Endothelial cell (in vitro differentiated cells): ENCODE data around the gene LY9. TPM values are rescaled to one million over a fixed set of nuclear protein-coding genes. Genes with fewer than 3 reads are reported as not detected.

Experiments
- DNase-seq: peaks from one replicate; pipeline ENCODE4 v3.0.0; 2021; ENCODE audit warnings: low spot score
- H3K27ac Mint-ChIP-seq: one replicate; pipeline ENCODE4 v1.8.0; 2021; ENCODE audit warnings: mixed read lengths, inconsistent platforms; ENCODE audit not compliant: unreplicated experiment
- H3K27me3 Mint-ChIP-seq: one replicate; pipeline ENCODE4 v1.8.0; 2021; ENCODE audit warnings: mild to moderate bottlenecking, moderate library complexity, mixed read lengths, inconsistent platforms; ENCODE audit not compliant: unreplicated experiment
- H3K36me3 Mint-ChIP-seq: one replicate; pipeline ENCODE4 v1.8.0; 2021; ENCODE audit warnings: mild to moderate bottlenecking, low read depth, mixed read lengths, inconsistent platforms; ENCODE audit not compliant: unreplicated experiment
- H3K4me1 Mint-ChIP-seq: one replicate; pipeline ENCODE4 v1.8.0; 2021; ENCODE audit warnings: mild to moderate bottlenecking, mixed read lengths, inconsistent platforms; ENCODE audit not compliant: unreplicated experiment
- H3K4me3 Mint-ChIP-seq: one replicate; pipeline ENCODE4 v1.8.0; 2021; ENCODE audit warnings: mild to moderate bottlenecking, mixed read lengths, inconsistent platforms; ENCODE audit not compliant: unreplicated experiment
- H3K9me3 Mint-ChIP-seq: one replicate; pipeline ENCODE4 v1.8.0; 2021; ENCODE audit warnings: mixed read lengths, inconsistent platforms; ENCODE audit not compliant: unreplicated experiment
- CTCF ChIP-seq: fragments of 200-600 bp; sonication (generic); IDR thresholded peaks from one replicate; pipeline ENCODE4 v1.5.0; 2021; ENCODE audit warnings: antibody characterized with exemption; ENCODE audit not compliant: unreplicated experiment
- total RNA-seq: library from RNA; stranded (reverse); fragmentation: NEBNext Ultra II Directional; extraction: Animal tissue kit (Norgen Biotek cat#: 25700); gene quantifications from one replicate; pipeline ENCODE4 v1.2.1, GENCODE V29; 2021; ENCODE audit not compliant: unreplicated experiment

The LY9 gene
- total RNA-seq, 1 donor from 2014 or later: not detected

- H3K4me3 Mint-ChIP-seq: no peak overlapping the region
Observed at GRCh38 chr1:160863061-160863773, 67.2 kb downstream of the LY9 start.

GRCh38 chr1:160863774-160864131 lies 67.8 kb downstream of the LY9 start:
- Mint-ChIP-seq H3K9me3 (no peaks in the 10 kb centered on the region), H3K36me3 (no peaks in the 10 kb centered on the region), H3K4me1 (peaks cover 21% of the 10 kb centered on the region), H3K27ac (no peak overlapping the region), H3K4me3 (no peak overlapping the region), H3K27me3 (peaks cover 2% of the 10 kb centered on the region)
- TF ChIP-seq CTCF: no peak
- DNase-seq: no peak

More at GRCh38 chr1:160863061-160863773, 67.2 kb downstream of the LY9 start:
- TF ChIP-seq CTCF: no peak
- peaks cover 21% of the 10 kb centered on the region for H3K4me1 Mint-ChIP-seq
- DNase-seq: no peak
- H3K36me3 Mint-ChIP-seq: no peaks in the 10 kb centered on the region
- no peaks in the 10 kb centered on the region for H3K9me3 Mint-ChIP-seq
- H3K27ac Mint-ChIP-seq: no peak overlapping the region
- peaks cover 2% of the 10 kb centered on the region for H3K27me3 Mint-ChIP-seq

- H3K4me1 Mint-ChIP-seq: peaks cover 21% of the 10 kb centered on the region
- no peaks in the 10 kb centered on the region for H3K36me3 Mint-ChIP-seq
- H3K27me3 Mint-ChIP-seq: peaks cover 2% of the 10 kb centered on the region
- DNase-seq: no peak
- no peaks in the 10 kb centered on the region for H3K9me3 Mint-ChIP-seq
- H3K27ac Mint-ChIP-seq: no peak overlapping the region
- no peak for TF ChIP-seq CTCF
- H3K4me3 Mint-ChIP-seq: no peak overlapping the region
Observed at GRCh38 chr1:160864173-160864572, 68.2 kb downstream of the LY9 start.

DNA sequence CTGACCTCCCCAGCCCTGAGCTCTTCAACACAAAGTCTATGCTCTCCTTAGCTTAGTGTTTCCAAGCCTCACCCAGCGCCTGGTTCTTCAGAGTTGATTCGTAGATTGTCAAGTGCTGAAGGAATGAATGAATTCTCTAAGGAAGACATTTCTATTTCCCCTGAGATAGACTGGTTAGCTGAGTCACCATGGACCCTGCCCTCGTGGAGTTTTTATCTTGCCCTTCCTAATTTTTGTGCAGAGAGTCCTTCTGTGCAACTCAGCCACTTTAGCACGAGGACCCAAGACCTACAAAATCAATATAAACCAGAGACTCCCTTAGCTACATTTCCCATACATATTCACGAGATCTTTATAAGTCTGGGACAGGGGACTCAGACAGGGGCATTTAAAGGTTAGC lies 69.4 kb downstream of the LY9 start:
- H3K27ac Mint-ChIP-seq: no peak overlapping the region
- H3K27me3 Mint-ChIP-seq: peaks cover 2% of the 10 kb centered on the region
- no peak overlapping the region for H3K4me3 Mint-ChIP-seq
- no peaks in the 10 kb centered on the region for H3K9me3 Mint-ChIP-seq
- DNase-seq: no peak
- H3K4me1 Mint-ChIP-seq: peaks cover 21% of the 10 kb centered on the region
- no peak for TF ChIP-seq CTCF
- no peaks in the 10 kb centered on the region for H3K36me3 Mint-ChIP-seq

- Mint-ChIP-seq H3K9me3 (no peaks in the 10 kb centered on the region), H3K36me3 (no peaks in the 10 kb centered on the region), H3K4me3 (no peak overlapping the region), H3K4me1 (peaks cover 21% of the 10 kb centered on the region), H3K27ac (no peak overlapping the region), H3K27me3 (peaks cover under 1% of the 10 kb centered on the region)
- no peak for TF ChIP-seq CTCF
- DNase-seq: no peak
Observed at GRCh38 chr1:160866001-160866694, 70.2 kb downstream of the LY9 start.
